ENCODE results near the gene SPACA4.

The SPACA4 gene

DNA sequence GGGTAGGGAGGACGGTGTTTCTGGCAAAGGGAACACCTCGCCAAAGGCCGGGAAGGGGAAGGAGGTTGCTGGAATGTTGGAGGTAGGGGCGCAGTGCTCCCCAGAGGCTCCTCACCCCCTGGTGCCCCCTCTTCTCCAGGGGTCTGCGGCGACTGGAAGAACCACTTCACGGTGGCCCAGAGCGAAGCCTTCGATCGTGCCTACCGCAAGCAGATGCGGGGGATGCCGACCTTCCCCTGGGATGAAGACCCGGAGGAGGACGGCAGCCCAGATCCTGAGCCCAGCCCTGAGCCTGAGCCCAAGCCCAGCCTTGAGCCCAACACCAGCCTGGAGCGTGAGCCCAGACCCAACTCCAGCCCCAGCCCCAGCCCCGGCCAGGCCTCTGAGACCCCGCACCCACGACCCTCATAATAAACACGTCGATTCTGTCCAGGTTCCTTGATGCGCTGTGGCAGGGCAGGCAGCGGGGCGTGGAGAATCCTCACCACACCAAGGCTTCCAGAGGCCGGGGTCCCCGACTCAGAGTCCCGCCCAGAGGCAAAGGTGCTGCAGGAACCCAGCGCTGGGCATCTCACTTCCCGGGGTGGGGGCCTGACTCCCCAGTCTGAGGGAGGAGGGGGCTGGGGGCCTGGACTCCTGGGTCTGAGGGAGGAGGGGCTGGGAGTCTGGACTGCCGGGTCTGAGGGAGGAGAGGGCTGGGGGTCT is 7.4 kb upstream of the SPACA4 start:
- no peak for DNase-seq

DNA sequence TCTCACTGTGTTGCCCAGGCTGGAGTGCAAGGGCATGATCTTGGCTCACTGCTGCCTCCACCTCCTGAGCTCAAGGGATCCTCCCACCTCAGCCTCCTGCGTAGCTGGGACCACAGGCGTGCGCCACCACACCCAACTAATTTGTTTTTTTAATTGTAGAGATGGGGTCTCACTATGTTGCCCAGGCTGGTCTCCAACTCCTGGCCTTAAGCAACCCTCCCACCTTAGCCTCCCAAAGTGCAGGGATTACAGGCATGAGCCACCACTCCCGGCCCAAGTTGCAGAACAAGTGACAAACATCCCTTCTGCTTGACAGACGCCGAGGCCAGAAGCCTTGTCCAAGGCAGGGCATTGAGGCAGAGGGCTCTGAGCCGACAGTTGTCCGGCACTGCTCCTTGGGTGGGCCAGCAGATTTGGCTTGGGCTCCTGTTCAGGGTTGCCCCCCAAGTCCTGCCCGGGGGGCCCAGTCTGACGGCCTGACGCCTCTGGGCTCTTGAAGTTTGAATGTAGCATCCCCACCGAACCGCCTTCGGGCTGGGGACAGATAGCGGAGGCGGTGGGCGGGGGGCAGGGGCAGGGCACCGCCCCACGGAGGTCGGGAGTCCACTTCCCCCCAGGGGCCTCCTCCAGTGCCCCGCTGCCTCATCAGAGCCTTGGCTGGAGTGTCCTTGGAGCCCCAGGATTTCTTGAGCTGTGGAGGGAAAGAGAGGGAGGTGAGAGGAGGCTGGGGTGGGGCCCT is 5.7 kb upstream of the SPACA4 start:
- DNase-seq = no peak

DNA sequence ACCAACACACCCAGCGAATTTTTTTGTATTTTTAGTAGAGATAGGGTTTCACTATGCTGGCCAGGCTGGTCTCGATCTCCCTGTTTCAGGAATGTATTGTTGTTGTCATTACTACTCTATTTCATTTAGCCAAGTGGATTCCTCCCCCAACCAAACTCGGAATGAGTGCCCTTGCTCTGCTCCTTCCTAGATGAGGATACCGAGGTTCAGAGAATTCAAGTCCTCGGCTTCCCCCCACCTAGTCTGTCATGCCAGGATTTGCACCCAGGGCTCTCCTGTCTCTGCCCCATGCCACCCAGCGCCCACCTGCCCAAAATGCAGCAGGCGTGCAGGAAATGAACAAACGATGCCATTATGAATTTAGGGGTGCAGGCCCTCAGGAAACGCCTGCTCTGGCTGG is 3.5 kb upstream of the SPACA4 start:
- no peak for DNase-seq

DNA sequence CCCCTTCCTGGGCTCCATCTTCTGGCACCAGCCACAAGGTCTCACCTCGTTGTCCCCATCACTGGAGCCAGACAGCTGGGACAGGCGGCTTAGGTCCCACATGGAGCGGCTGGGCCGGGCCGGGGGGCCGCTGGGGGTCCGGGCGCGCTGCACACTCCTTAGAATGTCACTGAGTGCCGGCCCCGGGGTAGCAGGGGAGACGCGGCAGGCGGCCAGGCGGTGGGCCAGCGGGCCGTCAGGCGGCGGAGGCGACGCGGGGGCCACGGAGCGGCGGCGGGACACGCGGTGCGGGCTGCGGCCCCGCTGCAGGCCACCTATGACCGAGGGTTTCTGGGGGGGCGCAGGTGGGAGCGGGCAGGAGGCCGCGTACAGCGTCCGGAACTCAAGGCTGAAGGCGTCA is 3.1 kb upstream of the SPACA4 start:
- DNase-seq = no peak

DNA sequence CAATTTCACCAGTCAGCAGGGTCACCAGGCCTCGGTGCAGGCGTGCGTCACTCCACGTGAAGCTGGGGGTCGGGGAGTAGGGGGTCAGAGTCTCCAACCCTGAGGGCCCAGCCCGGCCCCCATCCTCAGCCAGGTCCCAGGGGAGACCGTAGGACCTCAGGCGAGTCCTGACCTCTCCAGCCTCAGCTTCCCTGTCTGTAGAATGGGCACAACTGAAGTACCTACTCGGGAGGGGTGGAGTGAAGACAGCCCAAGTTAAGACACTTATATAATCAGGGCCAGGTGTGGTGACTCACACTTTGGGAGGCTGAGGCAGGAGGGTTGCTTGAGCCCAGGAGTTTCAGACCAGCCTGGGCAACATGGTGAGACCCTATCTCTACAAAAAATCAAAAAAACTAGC is 2.7 kb upstream of the SPACA4 start:
- DNase-seq = no peak

DNA sequence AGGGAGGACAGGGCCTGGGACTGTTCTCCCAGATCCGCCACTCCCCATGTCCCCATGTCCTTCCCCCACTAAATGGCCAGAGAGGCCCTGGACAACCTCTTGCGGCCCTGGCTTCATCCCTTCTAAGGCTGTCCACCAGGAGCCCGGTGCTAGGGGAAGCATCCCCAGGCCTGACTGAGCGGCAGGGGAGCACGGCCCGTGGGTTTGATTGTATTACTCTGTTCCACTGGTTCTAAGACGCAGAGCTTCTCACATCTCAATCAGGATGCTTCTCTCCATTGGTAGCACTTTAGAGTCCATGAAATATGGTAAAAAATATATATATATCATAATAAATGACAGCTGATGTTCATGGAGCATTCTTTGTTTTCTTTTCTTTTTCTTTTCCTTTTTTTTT is 815 bp downstream of the SPACA4 start:
- no peak for DNase-seq

DNA sequence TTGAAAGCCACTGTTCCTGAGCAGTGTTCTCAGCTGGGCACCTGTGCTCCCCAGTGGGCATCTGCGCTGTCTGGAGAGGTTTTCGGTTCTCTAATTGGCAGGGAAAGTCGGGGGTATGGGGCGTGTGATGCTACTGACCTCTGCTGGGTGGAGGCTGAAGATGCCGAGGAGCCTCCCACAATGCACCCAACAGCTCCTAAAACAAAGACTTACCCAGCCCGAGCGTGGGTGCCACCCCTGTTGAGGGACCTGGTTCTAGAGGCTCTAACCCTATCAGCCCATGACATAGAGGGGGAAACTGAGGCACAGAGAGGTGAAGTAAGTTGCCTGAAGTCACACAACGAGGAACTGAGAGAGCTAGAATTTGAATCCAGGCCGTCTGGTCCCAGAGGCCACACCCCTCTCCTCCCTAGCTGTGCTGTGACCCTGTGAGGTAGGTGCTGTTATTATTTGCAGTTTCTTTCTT is 2.3 kb downstream of the SPACA4 start:
- peak; percentile 49 for DNase-seq

DNA sequence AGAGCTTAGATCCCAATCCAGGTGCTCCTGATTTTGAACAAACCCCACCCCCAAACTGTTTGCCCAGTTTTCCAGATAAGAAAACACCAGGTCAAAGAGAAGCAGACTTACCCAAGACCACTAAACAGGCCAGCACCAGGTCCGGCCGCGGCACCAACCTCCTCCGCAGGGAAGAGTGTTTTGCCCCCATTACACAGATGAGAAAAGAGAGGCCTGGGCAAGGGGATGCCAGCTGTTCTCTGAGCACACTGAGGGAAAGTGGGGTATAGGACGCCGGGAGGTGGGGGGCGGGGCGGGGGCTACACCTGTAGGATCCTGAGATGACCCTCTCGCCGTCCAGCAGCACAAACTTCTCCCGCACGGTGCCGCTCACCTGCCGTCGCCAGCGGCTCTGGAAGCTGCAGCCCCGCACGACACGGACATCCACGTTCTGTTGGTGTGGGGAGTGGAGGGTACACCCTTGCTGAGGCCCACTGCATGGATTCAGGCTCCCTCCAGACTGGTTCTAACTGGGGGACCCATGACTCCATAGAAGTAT is 3.1 kb downstream of the SPACA4 start:
- no peak for DNase-seq

DNA sequence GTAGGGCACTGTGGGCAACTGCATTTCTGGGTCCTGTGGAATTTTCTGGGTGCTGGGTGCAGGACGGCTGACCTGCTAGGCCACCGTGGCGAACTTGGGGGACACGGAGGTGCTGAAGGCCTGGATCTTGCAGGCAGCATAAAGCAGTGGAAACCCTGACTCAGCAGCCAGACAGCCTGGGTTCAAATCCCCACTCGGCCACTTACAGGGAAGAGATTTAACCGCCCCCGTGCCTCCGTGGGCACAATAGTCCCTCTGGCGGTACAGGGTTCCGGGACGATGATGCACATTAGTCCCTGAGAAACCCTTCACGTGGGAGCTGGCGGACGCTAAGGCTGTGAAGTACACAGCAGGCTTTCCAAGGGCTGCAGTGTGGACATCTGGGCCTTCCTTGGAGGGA is 5.3 kb downstream of the SPACA4 start:
- DNase-seq = no peak

DNA sequence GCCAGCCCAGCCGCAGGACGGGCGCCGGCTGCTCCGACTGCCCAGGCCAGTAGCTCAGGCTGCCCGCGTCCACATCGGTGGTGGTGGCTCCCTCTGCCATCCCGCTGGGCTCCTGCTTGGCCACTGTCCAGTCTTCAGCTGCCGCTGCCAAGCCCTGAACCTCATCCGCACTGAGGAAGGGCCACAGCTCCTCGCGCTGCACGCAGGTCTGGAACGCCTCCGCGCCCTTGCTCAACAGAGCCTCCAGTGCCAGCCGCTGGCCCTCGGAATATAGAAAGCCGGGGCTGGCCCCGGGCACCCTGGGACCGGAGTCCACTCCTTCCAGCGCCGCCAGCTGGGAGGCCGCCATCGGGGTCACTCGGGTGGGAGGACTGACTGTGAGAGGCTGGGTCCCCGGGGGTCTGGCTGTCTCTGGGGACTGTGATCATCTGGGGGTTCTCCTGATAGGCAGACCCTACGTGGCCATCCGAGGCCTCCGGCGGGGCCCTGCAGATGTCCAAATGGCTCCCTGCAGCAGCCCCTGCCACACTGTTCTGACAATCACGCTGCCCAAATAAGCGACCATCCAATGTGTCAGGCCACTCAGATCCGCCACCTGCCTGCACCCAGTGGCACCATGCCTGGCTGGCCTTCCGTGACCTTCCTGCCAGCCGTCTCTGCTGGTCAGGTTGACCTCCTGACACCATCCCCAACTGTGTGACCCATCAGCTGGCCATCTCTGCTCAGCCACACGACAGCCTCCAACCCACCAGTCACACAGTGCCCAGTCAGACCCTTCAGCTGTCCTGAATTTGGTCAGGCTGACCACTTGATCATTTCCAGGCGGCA is 6.7 kb downstream of the SPACA4 start:
- no peak for DNase-seq

DNA sequence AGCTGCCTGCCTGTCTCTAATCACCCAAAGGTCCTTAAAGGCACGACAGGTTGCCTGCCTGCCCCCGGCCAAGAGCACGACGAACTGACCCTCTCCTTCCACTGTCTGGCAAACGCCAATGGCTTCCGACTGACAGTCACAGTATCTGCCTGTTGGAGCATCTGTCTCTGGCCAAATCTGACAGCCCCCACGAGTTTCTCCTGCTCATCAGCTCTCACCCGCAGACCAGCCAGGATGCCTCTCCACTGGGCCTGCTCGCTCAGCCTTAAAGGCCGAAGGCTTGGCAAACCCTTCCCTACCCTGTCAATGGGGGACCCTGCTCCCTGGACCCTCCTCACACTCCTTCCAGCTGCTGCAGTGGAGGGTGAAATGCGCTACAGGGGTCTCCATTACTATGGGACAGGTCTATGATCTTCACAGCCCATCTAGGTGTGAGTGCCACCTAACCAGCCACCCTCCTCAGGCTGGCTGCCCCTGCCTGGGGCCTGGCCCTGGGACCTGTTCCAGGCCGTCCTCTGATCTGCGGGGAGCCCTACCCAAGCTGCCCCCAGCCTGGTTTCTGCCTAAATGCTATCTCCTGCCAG is 7.4 kb downstream of the SPACA4 start:
- no peak for DNase-seq

DNA sequence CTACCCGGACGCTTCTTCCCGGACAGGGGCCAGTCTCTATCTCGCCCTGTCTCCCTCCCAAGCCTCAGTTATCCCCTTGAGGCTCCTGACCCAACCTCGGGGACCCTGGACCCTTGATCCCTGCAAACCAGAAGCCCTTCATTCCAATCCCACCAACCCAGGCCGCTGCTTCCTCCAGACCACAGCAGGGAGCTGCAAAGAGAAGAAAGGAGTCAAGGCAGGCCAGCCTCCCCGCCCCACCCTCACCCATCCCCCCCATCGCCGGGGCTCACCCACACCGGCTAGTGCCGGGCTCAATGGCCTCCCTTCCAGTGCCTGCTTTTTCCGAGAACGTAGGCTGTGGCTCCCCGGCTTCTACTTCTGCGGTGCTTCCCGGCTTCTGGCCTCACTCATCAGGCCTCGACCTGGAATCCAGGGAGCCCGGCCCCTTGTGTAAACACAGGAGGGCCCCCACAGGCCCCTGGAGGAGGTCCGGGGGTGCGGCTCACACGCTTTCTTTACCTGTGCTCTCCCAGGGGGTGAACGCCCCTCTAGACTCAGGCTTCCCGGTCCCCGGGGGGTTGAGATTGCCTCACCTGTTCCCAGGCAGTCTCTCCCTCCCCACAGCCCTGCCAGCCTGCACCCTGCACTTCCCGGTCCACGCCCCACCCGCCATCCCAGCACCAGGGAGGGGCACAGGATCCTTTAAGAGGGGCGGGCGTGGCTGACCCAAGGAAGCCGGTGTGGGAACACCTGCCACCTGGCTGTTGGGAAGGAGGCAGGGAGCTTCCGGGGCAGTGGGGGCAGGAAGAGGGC is 8.1 kb downstream of the SPACA4 start, which contains the start of gene FAM83E:
Gene FAM83E, minus strand, starts transcription at position 641 of the 795 bp plus-strand sequence. CDS start 1,704 bp downstream, outside the sequence.
- DNase-seq = no peak

DNA sequence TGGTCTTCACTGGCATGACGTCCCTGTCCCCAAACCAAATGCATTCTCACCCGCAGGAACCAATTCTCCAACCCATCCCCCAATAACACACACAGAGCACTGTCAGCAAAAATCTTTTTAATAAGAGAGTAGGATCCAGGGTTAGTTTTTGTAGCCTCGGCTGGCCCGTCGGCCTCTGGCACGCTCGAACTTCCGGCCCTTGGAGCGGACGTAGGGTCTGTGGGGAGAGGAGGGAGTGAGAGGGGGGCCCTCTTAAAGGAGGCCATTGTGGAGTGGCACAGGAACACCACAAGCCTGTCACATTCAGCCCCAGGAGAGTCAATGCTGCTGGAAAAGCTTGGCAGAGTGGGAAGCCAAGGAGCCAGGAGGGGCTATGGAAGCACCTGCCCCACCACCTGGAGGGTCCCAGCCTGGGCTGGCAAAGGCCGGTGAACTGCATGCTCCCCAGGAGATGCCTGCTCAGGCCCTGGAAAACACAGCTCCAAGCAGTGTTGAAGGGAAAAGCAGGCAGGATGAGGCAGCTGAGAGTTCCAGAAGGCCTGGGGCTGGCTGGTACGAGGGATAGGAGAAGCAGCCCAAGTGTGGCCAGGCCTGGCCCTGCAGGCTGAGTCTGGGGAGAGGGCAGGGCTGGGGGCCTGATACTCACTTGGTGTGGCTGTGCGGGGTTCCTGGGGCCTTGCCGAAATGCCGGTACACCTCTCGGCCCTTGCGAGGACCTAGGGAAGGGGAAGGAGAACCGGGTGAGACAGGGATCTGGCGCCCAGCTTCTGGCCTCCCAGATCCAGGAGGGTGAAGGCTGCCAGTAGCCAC is 8.9 kb downstream of the SPACA4 start:
- DNase-seq = no peak

DNA sequence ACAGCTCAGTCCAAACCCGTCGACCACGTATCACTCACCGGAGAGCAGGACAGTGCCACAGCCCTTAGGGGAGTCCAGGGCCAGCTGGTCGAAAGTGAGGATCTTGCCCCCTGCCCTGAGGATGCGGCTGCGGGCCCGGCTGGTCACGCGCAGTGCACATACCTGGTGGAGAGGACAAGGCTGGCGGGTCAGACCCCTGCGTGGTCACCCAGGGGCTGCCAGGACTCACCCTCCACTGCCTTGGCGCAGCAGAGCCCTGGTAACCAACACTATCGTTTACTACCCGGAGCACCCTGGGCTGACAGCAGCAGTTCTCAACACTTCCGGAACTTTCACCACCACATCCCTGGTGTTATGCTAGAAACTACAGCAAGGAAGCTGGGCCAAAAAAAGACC is 9.5 kb downstream of the SPACA4 start:
- DNase-seq = no peak

DNA sequence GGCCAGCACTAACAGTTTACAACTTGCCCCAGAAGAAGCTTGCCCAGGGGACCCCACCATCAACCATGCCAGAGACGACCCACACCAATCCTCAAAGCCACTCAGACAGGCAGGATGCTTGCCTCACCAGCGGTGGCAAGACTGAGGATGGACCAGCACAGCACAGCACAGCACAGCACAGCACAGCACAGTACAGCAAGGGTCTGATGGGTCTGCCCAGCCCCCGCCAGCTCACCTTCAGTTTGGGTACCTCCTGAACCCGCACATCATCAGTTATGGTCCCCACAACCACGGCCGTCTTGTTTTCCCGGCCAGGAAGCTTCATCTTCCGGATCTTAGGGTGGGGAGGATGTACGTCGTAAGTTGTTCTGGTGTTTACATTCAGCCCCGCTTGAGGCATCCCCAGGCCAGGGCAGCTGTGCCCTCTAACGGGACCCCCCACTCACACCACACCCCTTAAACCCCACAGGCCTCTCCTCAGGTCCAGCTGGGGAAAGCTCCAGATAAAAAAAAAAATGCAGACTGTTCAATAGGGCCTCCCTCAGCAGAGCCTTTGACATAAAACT is 10.0 kb downstream of the SPACA4 start:
- no peak for DNase-seq

DNA sequence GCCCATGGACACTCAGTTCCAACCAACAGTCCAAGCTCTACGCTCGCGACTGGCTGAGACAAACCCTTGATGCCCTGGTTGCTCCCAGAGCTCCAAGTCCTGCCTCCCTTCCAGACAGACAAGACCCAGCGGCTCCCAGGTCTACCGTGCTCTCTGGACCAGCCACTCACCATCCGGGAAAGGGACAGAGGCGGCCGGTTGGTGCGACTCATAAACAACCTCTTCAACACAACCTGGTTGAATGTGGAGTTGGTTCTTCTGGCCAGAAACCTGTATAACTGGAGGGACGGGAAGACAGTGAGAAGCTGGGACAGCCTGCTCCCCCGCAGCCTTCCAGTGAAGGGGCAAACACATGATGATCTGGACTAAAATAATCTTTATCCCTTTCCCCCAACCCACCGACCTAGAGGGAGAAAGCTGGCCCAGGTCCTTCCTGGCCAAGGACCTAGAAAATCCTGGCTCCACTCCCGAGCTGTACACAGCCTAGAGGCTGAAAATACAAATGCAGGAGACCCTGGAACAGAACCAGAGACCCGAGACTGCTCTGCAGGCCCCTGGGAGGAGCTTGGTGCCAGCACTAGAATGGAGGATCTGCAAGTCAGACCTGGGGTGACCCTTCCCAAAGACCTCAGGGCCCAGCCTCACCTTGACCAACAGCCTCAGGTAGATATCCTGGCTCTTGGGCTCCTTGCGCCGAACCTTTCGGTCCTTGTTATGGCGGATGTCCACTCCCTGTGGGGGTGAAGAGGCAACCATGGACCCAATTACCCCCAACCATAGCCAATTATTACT is 10.8 kb downstream of the SPACA4 start:
- DNase-seq = no peak

DNA sequence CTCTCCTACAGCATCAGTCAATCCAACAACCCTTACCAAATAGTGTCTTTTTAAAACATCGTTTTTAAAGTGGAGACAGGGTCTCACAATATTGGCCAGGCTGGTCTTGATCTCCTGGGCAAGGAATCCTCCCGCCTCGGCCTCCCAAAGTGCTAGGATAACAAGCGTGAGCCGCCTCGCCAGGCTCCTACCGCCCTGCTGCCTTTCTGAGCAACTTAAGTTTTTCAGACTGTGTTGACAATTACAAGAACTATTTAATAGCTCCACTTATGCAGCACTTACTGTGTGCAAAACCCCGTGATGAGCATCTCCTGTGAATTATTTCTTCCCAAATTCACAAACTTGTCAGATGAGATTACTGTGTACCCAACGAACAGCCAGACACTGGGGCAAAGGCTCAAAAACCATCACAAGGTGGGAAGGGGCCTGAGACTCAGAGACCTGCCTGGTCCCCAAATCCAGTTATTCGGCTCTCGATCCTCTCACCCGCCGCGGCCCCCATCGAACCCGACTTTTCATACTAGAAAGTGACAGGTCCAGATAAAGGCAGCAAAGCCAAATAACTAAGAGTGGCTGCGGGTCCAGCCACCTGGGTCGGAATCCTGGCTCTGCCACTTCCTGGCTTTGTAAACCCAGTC is 11.9 kb downstream of the SPACA4 start:
- DNase-seq = no peak

DNA sequence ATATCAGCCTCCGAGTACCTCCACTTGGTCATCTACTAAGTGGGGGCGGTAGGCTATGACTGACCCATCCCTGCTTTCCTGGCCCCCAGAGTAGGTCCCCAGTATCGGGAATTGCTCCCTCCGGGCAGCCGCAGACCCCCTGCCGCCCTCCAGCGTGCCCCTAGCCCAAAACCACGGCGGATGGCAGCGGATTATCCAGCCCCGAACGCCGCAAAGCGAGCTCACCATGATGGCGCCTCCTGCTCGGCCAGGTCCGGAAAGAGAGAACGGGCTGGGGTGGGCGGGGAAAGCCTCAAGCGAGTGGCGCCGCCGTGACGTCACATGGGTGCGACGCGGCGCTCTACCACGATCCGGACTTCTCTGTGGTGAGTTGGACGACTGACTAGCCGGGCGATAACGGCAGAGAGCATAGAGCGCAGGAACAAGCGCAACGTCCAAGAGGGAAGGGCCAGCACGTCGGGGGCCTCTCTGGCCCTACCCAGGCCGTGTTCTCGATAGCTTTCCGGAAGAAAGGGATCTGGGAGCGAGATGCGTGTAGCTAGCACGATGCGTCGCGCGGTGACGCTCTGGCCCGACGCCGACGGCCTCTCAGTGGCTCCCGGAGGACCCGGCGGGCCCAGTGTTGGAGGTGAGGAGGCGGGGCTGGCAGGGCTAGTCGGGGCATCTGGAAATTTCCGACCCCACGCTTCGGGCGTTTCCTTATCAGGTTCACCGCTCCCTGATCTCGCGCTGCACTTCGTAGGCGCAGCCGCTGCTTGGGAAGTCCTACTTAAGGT is 12.6 kb downstream of the SPACA4 start, which contains the start of the genes RPL18 and SPHK2:
Gene RPL18, minus strand, starts transcription at position 263 of the 776 bp plus-strand sequence. Its CDS starts 35 bp downstream, at position 228.
Gene SPHK2, plus strand, starts transcription at position 591 of the 776 bp plus-strand sequence. CDS start 1,009 bp downstream, outside the sequence.
- DNase-seq = peak; percentile 92
